Muscle of arm (tissue), 12 donors: Measurements from ENCODE around the gene AGTRAP. TPM values are rescaled to one million over a fixed set of nuclear protein-coding genes. Genes with fewer than 3 reads are reported as not detected.

Source experiments
- DNase-seq: peaks from one replicate; pipeline ENCODE4 v3.0.0-alpha.2; 2013
- polyA plus RNA-seq, 12 donors: library from polyadenylated mRNA; unstranded; fragments of 120-200 nt; gene quantifications; one replicate each; pipeline ENCODE4 v1.2.1, GENCODE V29; 2013; ENCODE audit not compliant: insufficient read length in 12 of 12

AGTRAP gene
- polyA plus RNA-seq, 12 donors: 14.0 to 24.3 (median 16.7) TPM; not detected in 1

DNA sequence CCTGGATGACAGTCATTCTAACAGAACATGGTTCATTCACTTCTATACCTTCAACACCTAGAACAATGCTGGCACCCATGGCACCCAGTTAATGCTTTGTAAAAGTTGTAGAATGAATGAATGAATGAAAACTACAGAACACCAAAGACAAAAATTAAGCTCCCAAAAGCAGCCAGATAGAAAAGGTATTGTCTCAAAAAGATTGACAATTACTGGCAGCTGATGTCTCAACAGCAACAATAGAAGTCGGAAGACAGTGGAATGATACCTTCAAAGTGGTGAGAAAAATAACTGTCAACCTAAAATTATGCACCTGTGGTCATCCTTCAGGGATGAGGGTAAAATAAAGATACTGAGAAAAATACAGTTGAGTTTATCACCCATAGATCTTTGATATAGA lies 21.1 kb downstream of the AGTRAP start:
- no peak for DNase-seq

DNA sequence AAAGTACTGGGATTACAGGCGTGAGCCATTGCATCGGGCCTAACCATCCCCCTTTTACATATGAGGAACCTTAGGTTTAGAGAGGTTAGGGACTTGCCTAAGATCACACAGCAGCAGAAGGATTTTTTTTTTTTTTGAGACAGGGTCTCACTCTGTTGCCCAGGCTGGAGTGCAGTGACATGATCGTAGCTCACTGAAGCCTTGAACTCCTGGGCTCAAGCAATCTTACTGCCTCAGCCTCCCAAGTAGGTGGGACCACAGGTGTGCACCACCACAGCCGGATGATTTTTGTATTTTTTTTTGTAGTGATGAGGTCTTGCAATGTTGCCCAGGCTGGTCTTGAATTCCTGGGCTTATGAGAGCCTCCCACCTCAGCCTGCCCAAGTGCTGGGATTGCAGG lies 23.9 kb downstream of the AGTRAP start:
- no peak for DNase-seq

GRCh38 chr1:11761285-11761684 lies 25.3 kb downstream of the AGTRAP start:
- no peak for DNase-seq

GRCh38 chr1:11761988-11762406 lies 26.1 kb downstream of the AGTRAP start, which contains the start of gene C1orf167:
C1orf167 (plus strand) TSS chr1:11762193; CDS start chr1:11764401, 2,208 bp downstream.
- DNase-seq: no peak

GRCh38 chr1:11764115-11764514 lies 28.2 kb downstream of the AGTRAP start:
- DNase-seq: no peak

DNA sequence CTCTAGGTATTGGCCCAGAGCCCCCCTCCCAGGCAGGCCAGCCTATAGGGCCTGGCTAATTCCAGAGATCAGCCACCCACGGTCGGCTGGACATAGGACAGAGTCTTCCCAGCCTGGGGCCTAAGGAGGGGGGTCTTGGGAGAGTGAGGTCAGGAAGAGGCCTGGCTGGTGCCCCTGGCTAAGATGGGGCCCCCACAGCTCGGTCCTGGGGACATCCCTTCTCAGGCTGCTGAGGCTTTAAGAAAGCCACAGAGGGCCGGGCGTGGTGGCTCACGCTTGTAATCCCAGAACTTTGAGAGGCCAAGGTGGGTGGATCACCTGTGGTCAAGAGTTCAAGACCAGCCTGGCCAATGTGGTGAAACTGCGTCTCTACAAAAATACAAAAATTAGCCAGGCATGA lies 28.6 kb downstream of the AGTRAP start:
- no peak for DNase-seq

DNA sequence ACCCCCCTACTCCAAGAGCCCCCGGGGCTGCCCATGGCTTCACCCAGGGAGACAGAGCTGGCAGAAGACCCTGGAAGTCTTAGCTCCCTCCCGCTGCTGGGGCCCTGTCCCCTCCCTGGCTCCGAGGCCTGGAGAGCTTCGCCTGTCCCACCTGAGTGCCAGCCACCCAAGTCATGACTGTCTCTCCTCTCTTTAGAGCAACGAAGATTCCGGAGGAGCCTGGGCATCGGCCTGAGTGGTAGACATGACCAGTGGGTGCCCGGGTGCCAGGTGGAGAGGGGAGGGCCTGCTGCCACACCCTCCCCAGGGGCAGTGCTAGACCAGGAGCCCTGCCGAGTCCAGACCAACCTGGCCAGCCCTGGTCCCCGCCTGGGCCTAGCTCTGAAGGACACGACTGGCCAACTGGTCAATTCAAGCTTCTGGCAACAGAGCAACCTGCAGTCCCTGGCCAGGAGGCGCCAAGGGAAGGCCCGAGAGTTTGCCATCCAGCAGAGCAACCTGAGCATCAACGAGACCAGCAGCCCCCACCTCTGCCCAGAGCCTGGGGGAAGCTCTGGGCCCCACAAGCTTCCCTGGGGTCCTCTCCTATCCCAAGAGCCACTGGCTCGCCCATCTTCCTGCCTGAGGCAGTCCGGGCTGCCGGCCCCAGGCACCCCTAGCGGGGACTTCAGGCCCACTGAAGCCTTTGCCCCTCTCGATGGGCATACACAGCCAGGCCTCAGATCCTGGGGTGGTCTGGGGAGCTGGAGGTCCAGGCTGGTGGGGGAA lies 29.9 kb downstream of the AGTRAP start:
- no peak for DNase-seq

- DNase-seq: no peak
These were observed 30.5 kb downstream of the AGTRAP start for GRCh38 chr1:11766429-11766776.

DNA sequence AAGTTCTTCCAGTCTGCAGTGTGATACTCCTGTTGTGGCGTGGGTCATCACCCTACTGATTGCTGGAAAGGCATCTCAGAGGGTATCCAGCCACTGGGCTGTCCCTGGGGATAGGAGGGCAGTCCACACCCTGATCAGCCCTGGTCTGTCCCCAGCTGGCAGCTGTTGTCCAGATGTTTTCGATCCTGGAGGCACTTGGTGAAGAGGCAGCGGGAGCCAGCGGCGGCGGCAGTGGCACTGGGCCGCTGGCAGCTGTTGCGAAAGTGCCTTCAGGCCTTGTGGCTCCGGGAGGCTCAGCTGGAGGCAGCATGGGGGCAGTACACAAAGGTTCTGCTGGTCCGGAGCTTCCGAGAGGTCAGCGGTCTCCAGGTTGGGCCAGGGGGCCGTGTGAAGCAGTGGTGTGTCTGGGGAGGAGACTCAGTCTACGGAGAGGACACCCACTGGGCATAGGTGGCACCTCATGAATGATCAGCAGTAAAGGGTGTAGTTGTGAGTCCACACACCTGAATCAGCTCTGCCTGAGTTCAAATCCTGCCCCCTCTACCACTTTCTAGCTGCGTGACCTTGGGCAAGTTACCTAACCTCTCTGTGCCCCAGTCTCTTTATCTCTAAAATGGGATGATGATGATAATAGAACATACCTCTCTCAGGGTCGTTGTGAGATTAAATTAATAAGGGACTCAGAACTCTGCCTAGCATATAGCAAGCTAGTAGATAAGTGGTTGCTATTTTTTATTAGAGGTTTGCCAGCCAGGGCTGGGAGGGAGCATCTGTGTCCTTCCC lies 32.2 kb downstream of the AGTRAP start:
- DNase-seq: no peak

DNA sequence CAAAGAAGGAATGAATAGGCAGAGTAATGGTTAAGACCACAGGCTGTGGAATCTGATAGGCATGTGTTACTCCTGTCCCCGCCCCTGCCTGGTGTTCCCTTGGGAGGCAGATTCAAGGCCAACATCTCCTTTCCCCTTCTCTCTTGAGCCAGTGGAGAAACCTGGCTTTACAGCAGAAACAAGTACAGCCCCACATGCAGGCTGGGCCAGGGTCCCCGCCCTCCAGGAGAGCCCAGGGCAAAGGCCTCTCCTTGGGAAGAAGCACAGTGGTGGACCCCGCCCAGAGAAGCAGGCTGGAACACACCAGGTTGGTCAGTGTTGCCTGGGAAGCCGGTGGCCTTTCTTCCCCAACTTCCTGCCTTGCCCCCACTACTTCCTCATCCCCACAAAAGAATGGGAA lies 32.9 kb downstream of the AGTRAP start:
- no peak for DNase-seq

GRCh38 chr1:11769274-11769673 lies 33.3 kb downstream of the AGTRAP start:
- DNase-seq: no peak

- no peak for DNase-seq
These were observed 34.1 kb downstream of the AGTRAP start for GRCh38 chr1:11770011-11770410.

DNA sequence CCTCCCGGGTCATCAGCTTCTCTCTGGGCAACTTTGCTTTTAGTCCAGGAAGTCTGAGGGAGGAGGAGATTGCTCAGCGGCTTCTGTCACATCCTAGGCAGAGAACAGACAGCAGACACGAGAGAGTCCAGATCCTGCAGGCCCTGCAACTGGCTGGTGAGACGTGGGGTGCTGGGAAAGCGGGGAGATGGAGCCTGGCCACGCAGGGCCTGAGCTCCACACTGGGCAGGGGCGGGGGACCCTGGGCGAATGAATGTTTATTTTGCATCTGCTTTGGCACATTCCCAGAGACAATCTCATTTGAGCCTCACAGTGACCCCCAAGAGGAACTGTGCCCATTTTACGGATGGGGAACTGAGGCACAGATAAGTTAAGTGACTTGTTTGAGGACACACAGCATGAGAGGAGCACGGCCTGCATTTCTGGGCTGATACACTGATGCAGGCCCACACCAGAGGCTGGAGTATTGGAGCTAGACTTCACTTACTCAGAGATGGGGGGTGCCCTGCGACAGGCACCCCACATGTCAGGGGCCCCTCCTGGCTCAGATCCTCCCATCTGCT lies 35.6 kb downstream of the AGTRAP start:
- no peak for DNase-seq

- DNase-seq: no peak
These were observed 36.5 kb downstream of the AGTRAP start for GRCh38 chr1:11772458-11772857.

GRCh38 chr1:11774753-11775152 lies 38.8 kb downstream of the AGTRAP start:
- no peak for DNase-seq

DNA sequence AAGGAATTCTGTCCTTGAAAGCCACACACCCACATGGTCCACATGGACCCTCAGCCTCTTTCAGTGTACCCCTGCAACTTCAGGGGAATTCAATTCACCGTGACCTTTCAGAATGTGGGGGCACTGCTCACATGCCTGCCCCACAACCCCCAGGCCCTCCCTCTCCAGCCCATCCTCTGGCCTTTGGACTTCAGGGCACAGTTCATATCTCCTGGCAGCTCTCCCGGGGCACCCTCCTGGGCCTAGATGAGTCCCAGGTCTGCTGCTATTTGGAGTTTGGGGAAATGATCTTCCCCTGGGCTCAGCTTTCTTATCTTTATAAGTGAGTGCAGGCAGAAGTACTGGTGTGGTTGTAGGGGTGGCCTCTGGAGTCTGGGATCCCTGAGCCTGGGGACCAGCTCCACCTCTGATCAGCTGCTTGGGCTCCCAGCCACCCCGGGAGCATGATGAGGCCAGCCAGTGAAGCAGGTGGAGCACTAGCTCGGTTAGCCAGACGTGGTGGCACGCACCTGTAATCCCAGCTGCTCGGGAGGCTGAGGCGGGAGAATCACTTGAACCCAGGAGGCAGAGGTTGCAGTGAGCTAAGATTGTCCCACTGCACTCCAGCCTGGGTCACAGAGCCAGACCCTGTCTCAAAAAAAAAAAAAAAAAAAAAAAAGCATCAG lies 41.9 kb downstream of the AGTRAP start:
- no peak for DNase-seq

DNA sequence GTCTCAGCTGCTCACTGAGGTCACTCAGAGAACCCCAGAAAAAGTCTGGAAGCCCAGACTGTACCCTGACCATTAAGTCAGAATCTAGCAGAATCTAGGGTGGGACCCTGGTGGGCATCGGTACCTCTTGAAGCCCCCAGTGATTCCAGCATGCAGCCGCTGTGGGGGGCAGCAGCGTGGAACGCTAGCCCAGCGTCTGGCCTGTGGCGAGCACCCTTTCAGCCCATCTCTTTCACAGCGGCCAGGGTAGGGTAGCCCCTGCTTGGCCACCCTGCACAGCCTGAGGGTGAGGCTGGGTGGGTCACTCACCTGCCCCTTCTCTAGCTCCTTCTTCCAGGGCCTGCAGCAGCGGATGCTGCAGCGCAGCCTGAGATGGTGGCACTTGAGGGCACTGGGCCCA lies 42.4 kb downstream of the AGTRAP start:
- no peak for DNase-seq

DNA sequence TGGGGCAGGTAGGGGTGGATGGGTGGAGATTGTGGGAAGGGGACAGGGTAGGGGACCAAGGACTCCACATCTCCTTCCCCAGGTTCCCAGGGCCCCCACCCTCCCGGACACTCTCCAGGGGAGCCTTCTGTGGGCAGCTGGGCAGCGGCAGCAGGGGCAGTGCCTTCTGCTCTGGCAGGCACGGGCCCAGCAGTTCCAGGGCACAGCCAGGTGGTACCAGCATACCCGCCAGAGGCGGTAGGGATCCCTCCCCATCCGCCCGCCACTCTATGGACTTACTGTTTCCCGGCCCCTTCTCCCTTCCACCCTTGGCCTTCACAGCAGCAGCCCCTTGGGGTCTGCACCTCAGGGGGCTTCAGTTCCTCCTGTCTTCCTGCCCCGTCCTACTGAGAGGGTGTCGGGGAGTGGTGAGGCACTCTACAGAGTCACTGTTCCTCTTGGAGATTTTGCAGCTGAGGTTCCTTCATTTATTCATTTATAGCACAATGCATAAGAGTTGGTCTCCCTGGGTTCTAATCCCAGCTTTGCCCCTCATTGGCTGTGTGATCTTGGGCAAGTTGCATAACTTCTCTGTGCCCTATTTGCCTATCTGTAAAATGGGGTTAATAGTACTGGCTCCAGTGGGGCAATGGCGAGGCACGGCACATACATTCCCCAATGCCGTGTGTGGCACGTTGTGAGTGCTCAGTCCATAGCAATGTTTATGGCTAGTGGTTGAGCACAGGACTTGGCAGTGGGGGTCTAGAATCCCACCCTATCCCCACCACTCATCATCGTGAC lies 43.1 kb downstream of the AGTRAP start:
- no peak for DNase-seq

- DNase-seq: no peak
These were observed 43.9 kb downstream of the AGTRAP start for GRCh38 chr1:11779715-11780379.

- DNase-seq: no peak
These were observed 44.6 kb downstream of the AGTRAP start for GRCh38 chr1:11780380-11781147.
